ENCODE measurements around the gene SLC20A1.

DNA sequence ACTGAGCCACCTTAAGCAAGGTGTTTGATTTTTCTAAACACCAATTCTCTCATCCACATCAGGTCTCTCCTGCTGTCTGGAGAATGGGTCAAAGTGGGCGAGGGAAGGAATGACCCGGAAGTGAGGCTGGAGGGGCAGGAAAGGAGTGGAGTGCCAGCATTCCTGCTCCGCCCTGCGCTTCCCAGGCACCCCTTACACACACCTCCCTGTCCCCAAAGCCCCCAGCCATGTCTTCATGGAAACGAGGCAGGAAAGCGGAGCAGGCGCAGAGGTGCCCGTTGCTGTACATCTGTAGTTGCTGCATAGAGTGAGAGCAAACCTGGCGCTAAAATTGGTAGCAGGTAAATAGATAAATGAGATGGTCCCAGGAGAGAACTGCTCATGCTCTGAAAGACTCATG lies 47.9 kb downstream of the SLC20A1 start:
- TF ChIP-seq POLR2A (IDR thresholded peaks at IDR 0.05): no peak
- TF ChIP-seq, protein P1, sequence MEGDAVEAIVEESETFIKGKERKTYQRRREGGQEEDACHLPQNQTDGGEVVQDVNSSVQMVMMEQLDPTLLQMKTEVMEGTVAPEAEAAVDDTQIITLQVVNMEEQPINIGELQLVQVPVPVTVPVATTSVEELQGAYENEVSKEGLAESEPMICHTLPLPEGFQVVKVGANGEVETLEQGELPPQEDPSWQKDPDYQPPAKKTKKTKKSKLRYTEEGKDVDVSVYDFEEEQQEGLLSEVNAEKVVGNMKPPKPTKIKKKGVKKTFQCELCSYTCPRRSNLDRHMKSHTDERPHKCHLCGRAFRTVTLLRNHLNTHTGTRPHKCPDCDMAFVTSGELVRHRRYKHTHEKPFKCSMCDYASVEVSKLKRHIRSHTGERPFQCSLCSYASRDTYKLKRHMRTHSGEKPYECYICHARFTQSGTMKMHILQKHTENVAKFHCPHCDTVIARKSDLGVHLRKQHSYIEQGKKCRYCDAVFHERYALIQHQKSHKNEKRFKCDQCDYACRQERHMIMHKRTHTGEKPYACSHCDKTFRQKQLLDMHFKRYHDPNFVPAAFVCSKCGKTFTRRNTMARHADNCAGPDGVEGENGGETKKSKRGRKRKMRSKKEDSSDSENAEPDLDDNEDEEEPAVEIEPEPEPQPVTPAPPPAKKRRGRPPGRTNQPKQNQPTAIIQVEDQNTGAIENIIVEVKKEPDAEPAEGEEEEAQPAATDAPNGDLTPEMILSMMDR (IDR thresholded peaks at IDR 0.05): no peak

Data from lower leg skin (tissue), 3 donors.